Upper lobe of right lung (tissue), 1 donor: Measurements from ENCODE around the gene JAZF1. TPM values are rescaled to one million over a fixed set of nuclear protein-coding genes. Genes with fewer than 3 reads are reported as not detected.

Experiments used
- ATAC-seq: fragments of 200-7000 bp; cut with Tn5 transposase; one replicate; pipeline ENCODE4 v1.9.1; 2020; ENCODE audit warnings: mild to moderate bottlenecking, moderate library complexity
- DNase-seq: peaks from one replicate; pipeline ENCODE4 v3.0.0-alpha.2; 2020
- H3K27ac ChIP-seq: fragments of 200-600 bp; one replicate; pipeline ENCODE4 v1.8.0; 2022
- H3K27me3 ChIP-seq: fragments of 200-600 bp; one replicate; pipeline ENCODE4 v1.8.0; 2022; ENCODE audit warnings: mild to moderate bottlenecking
- H3K36me3 ChIP-seq: fragments of 200-600 bp; one replicate; pipeline ENCODE4 v1.8.0; 2022
- H3K4me1 ChIP-seq: fragments of 200-600 bp; one replicate; pipeline ENCODE4 v1.8.0; 2022
- H3K4me3 ChIP-seq: fragments of 200-600 bp; one replicate; pipeline ENCODE4 v1.8.0; 2022; ENCODE audit warnings: mild to moderate bottlenecking
- H3K9me3 ChIP-seq: fragments of 200-600 bp; one replicate; pipeline ENCODE4 v1.8.0; 2022
- intact Hi-C: fragments of 100-400 bp; cut with DNase I; formaldehyde crosslinking; loops from one replicate; pipeline ENCODE4 v1.11.0; 2022
- total RNA-seq: library from RNA; stranded (reverse); fragmentation: NEBNext Ultra II Directional; extraction: Animal tissue kit (Norgen Biotek cat#: 25700); gene quantifications from one replicate; pipeline ENCODE4 v1.2.1, GENCODE V29; 2021
- TF ChIP-seq, protein P1 (sequence below): fragments of 200-600 bp; IDR thresholded peaks from one replicate; pipeline ENCODE4 v1.8.0; 2022; ENCODE audit warnings: antibody characterized with exemption
- donor health status: DM: no; HTN: yes; CAD: no; lungs with severe emphysema.

Gene JAZF1
- total RNA-seq, 1 donor from 2014 or later = 20.6 TPM

DNA sequence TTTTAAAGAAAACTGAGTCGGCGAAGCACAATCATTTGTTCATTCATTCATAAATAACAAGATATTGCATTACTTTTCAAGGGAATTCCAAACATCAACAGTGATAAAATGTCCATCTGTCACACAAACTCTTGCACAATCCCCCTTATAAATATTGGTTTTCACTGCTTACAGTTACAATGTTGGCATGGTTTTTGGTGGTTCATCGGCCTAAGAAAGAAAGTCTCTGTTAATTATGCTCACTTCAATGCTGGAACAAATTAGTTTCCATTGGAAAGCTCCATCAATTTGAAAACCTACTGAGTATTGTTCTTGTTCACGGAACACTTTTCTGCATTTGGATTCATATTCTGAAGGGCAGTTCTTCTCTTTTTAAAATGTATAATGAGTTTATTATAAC lies 188.5 kb downstream of the JAZF1 start:
- H3K4me1 ChIP-seq = no peaks in the 10 kb centered on the region
- no peak overlapping the region for H3K4me3 ChIP-seq
- DNase-seq (no peak), ATAC-seq (no peak)
- H3K36me3 ChIP-seq = no peaks in the 10 kb centered on the region
- TF ChIP-seq, protein P1, sequence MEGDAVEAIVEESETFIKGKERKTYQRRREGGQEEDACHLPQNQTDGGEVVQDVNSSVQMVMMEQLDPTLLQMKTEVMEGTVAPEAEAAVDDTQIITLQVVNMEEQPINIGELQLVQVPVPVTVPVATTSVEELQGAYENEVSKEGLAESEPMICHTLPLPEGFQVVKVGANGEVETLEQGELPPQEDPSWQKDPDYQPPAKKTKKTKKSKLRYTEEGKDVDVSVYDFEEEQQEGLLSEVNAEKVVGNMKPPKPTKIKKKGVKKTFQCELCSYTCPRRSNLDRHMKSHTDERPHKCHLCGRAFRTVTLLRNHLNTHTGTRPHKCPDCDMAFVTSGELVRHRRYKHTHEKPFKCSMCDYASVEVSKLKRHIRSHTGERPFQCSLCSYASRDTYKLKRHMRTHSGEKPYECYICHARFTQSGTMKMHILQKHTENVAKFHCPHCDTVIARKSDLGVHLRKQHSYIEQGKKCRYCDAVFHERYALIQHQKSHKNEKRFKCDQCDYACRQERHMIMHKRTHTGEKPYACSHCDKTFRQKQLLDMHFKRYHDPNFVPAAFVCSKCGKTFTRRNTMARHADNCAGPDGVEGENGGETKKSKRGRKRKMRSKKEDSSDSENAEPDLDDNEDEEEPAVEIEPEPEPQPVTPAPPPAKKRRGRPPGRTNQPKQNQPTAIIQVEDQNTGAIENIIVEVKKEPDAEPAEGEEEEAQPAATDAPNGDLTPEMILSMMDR = no peak
- no peaks in the 10 kb centered on the region for H3K9me3 ChIP-seq
- no peak overlapping the region for H3K27ac ChIP-seq
- intact Hi-C loops = no loop called here
- no peaks in the 10 kb centered on the region for H3K27me3 ChIP-seq

DNA sequence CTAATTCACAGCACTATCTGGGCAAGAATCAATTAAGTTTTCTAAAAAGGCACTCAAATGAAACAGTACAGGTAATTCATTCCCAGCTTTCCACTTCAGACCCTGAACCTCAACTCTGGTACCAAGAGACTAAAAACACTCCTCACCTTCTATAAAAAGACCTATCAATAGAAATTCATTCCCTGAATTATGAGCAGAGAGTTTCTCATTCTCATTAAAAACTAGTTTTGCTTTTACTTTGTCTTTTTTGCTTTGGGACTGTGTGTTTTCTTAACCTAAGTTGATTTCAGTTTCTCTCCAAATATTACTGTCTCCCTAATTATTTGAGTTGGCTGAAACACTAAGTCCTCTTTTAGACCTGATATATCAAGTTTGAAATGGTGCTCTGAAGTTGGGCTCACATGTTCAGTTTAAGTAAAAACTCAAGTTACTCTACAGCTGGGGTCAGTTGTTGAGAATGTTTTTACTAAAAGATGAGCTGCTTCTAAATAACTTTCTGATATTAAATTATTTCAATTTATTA lies 189.5 kb downstream of the JAZF1 start:
- intact Hi-C loops = no loop called here
- TF ChIP-seq, protein P1 = no peak
- Histone ChIP-seq H3K9me3 (no peaks in the 10 kb centered on the region), H3K4me3 (no peak overlapping the region), H3K4me1 (no peaks in the 10 kb centered on the region), H3K27me3 (no peaks in the 10 kb centered on the region), H3K27ac (no peak overlapping the region), H3K36me3 (no peaks in the 10 kb centered on the region)
- ATAC-seq (no peak), DNase-seq (no peak)

GRCh38 chr7:27976531-27976930 lies 204.1 kb downstream of the JAZF1 start:
- intact Hi-C loops = no loop called here
- TF ChIP-seq, protein P1 = no peak
- ATAC-seq (no peak), DNase-seq (no peak)
- H3K27ac ChIP-seq = no peak overlapping the region
- no peaks in the 10 kb centered on the region for H3K36me3 ChIP-seq
- no peaks in the 10 kb centered on the region for H3K9me3 ChIP-seq
- no peaks in the 10 kb centered on the region for H3K4me1 ChIP-seq
- no peak overlapping the region for H3K4me3 ChIP-seq
- no peaks in the 10 kb centered on the region for H3K27me3 ChIP-seq

GRCh38 chr7:27973625-27974024 lies 207.0 kb downstream of the JAZF1 start:
- no peak overlapping the region for H3K4me3 ChIP-seq
- no peaks in the 10 kb centered on the region for H3K4me1 ChIP-seq
- TF ChIP-seq, protein P1 = no peak
- ATAC-seq (no peak), DNase-seq (no peak)
- intact Hi-C loops = no loop called here
- H3K27ac ChIP-seq = no peak overlapping the region
- H3K27me3 ChIP-seq = no peaks in the 10 kb centered on the region
- H3K36me3 ChIP-seq = no peaks in the 10 kb centered on the region
- no peaks in the 10 kb centered on the region for H3K9me3 ChIP-seq

DNA sequence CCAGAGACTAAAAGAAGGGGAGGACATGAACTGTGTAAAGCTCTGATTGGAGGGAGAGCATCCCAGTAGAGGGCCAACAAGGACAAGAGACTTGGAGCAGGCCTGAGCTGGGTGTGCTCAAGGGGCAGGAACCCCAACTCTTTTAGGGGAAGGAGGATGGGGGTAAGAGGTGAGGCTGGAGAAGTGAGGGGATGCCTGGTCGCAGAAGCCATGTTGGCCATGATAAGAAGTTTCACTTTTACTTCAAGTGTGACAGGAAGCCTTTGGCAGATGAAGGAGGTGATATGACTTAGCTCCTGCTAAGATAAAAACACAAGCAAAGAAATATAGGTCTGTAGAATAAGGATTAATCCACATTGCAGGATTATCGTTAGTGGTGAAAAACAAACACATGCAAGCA lies 208.3 kb downstream of the JAZF1 start:
- H3K27ac ChIP-seq = no peak overlapping the region
- no peaks in the 10 kb centered on the region for H3K4me1 ChIP-seq
- H3K27me3 ChIP-seq = no peaks in the 10 kb centered on the region
- H3K4me3 ChIP-seq = no peak overlapping the region
- TF ChIP-seq, protein P1 = no peak
- intact Hi-C loops = no loop called here
- DNase-seq (no peak), ATAC-seq (no peak)
- H3K36me3 ChIP-seq = no peaks in the 10 kb centered on the region
- no peaks in the 10 kb centered on the region for H3K9me3 ChIP-seq
